HK-2 (cell line): ENCODE results near the gene FDPS.
A peak's percentile ranks its signal among the peaks of the same experiment; 100 is the strongest.

ENCODE experiments used
- DNase-seq: peaks from one replicate; pipeline ENCODE4 v3.0.0-alpha.2; 2018; ENCODE audit not compliant: unreplicated experiment

Gene FDPS

DNA sequence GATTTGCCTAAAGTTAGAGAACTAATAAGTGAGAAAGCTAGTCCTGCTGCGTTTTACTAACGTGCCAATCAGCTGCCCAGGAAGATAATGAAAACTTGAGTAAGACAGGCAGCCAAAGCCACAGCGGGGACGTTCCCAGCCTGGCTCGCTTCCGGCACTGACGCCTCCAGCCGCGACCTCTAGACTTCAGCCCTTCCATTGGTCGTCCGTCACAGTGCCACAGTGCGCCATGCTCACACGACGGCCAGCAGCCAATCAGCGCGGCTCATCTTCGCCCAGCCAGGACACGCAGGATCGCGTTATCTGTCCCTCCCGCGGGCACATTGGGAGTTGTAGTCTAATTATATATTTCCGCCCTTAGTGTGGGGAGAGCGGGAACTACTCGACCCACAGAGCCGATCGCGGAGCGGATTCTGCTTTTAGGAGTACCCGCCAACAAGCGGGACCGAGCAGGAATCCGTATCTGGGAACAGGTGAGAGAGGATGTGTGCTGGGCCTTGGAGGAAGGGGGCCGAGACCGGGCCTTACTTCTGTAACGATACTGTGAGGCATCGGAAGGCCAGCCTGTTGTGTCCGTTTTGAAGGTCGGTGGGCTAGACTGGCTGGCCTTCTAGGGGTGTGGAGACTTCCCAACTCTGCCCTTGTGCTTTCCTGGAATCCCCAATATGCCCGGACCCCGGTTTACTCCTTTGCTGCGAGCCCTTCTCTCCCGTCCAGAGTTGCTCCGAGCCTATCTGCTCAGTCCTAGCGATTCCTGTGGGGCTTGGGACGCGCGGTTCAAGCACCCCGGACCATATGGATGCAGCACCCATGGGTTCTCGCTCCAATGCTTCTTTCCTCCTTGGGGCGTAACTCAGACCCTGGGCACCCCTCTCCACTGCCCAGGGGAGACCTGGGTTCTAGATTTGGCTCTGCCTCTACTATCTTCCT, at the start of gene FDPS:
Gene FDPS, plus strand, starts transcription at position 374 of the 930 bp plus-strand sequence. CDS start 924 bp downstream, outside the sequence.
- DNase-seq: peak; percentile 99

GRCh38 chr1:155260276-155260675, 48.4 kb upstream of the FDPS start:
- DNase-seq: no peak

GRCh38 chr1:155261493-155261851, 47.2 kb upstream of the FDPS start:
- DNase-seq: no peak

DNA sequence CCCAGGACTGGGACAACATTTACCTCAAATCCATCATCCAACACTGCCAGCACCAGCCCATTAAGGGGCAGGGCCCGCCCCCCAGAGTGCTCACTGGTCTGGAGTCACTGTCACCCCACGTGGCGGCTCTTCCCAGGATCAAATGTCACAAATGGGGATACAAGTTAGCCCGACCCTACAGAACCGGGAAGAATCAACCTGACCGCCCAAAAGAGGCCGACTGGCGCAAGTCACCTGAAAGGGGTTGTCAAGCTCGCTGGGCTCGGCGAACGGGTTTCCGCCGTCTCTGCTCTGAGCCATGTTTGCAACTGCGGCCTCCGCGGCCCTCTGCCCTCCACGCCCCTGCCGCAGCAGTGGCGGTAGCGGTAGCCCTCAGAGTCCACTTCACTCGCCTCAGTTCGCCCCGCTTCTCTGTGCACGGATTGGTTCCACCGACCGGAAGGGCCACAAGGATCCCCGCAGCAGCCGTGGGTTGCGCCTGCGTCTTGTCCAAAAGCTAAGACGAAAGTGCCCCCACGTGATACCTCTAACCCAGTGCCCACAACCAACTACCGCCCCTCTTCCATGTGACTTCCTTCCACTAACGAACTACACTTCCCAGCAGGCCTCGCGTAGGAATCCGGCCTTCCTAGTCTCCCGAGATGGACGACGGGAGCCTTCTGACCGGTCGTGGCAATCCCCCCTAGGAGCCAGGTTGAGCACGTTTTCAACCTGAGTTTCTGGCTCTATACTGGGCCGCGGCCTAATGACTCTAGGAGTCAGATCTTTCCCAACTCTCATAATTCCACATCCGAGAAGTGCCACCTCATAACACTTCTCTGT, 46.6 kb upstream of the FDPS start, which contains the start of gene SCAMP3:
Gene SCAMP3, minus strand, starts transcription at position 509 of the 822 bp plus-strand sequence. Its CDS starts 209 bp downstream, at position 300.
- peak; percentile 98 for DNase-seq

DNA sequence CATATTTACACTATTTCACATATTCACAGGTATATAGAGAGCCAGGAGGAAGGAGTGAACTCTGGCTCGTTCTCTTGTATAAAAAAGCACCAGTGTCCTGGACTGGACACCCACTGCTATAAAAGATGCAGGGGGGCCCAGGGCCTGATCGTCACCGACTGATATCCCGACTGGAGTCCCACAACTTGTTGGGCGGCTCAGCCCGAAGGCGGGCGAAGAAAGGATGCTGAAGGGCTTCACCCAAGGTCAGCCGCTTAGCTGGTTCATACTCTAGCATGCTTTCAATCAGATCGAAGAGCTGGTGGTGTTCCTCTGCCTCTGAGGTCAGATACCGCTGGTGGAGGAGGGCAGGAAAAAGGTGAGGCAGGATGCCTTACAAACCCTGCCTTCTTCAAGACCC, 45.6 kb upstream of the FDPS start:
- no peak for DNase-seq

DNA sequence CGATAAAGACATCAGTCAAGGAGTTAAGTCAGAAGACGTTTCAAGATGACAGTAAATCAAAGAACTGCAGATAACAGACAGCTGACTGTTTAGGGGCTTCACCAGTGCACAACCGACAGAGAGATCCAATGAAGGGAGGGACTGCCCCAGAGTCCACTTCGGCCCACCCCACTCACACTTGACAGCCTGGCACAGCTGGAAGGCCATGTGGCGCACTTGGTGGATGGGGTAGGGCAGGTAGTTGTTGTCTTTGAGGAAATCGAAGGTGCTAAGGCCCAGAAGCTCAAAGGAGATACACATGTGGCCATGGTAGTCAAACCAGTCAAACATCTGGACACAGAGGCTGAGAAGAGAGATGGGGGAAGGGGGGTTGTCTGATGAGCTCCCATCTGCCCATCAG, 42.1 kb upstream of the FDPS start:
- DNase-seq: no peak

- DNase-seq: no peak
These were observed 41.3 kb upstream of the FDPS start for GRCh38 chr1:155267373-155267772.

GRCh38 chr1:155268630-155269029, 40.0 kb upstream of the FDPS start:
- no peak for DNase-seq

GRCh38 chr1:155269381-155269780, 39.3 kb upstream of the FDPS start:
- DNase-seq: no peak

DNA sequence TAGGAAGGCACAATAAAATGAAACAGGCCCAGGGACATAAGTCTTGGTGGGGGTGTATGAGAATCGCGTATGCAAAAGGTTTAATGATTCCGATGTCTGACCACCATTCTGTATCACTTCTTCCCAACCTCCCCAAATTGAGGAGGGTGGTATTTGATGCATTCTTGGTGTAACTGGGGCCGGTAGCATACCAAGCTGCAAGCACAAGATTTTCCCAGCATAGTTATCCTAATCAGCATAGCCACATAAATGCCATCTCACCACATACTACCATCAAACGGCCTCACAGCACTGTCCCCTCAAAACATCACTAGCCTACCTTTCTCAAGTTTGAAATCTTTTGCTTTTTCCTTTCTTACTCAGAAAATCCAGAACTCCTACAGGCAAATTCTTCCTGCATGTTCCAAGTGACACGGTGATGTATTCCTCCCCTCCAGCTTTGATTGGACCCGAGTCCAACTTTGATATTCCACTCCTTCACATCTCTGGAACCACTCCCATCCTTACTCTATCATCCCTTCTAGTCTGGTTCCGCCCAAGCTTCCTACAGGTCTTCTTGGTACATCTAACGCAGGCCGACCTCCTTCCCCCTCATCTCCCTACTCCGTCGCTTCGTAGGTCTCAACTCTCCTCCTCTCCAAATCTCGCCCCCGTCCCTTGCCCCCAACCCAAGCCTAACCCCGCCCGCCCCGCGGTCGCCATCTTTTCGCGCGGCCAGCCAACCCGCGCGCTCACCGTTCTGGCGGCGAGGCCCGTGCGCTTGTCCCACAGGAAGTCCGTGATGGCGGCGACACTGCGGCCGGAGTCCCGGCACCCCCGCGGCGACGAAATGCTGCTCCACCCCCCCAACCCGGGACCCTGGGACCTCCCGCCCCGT, 36.0 kb upstream of the FDPS start:
- no peak for DNase-seq

GRCh38 chr1:155273343-155274245, 35.1 kb upstream of the FDPS start, which contains the start of gene CLK2:
Gene CLK2 (minus strand): TSS chr1:155273504. CDS start chr1:155270977, 2,527 bp downstream.
- DNase-seq: peak; percentile 95

- peak; percentile 97 for DNase-seq
These were observed 31.4 kb upstream of the FDPS start, which contains the start of gene HCN3 for GRCh38 chr1:155277070-155277901. Gene HCN3 (plus strand): TSS chr1:155277463. CDS start chr1:155277591, 128 bp downstream.

GRCh38 chr1:155277902-155278688, 30.6 kb upstream of the FDPS start:
- peak; percentile 70 for DNase-seq

DNA sequence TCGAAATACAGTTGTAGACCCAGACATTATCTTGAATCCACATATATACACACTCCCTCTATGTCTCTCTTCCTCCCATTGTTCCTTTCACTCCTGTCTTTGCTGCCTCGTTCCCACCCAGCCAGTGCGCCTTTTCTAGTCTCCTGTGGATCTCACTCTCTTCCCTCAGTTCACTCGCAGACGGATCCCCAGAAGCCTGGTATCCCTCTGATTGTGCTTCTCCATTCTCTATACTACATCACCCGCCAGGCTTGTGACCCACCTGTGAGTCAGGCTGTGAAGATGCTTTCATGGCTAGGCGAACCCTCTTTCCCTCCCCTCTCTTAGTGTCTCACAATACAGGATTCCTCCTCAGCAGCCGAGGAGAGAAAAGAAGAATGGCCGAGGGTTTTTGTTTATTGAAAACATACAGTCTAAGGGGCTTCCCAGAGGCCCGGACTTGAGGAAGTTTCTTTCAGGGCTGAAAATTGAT, 29.9 kb upstream of the FDPS start:
- DNase-seq: no peak

GRCh38 chr1:155279268-155279667, 29.4 kb upstream of the FDPS start:
- no peak for DNase-seq

GRCh38 chr1:155282488-155283091, 26.1 kb upstream of the FDPS start:
- DNase-seq: no peak

GRCh38 chr1:155284476-155284875, 24.2 kb upstream of the FDPS start:
- DNase-seq: no peak

- no peak for DNase-seq
These were observed 23.6 kb upstream of the FDPS start for GRCh38 chr1:155285063-155285462.
